A549 (cell line): ENCODE measurements around the gene RIPOR1.

Experiments used
- CTCF ChIP-seq: fragments of >200 bp; sonication (Bioruptor Twin); formaldehyde crosslinking; IDR thresholded peaks from 3 replicates; pipeline ENCODE4 v1.5.1; 2016
- HOXA7 ChIP-seq: fragments of 250-450 bp; sonication (Bioruptor Pico); IDR thresholded peaks from 2 replicates; pipeline ENCODE4 v1.5.0; 2020; ENCODE audit warnings: mild to moderate bottlenecking, moderate library complexity
- MAX ChIP-seq: IDR thresholded peaks from 2 replicates; pipeline ENCODE4 v1.6.1; 2012
- POLR2A ChIP-seq: IDR thresholded peaks from 2 replicates; pipeline ENCODE4 v1.6.1; 2012; ENCODE audit warnings: mild to moderate bottlenecking, low read length

- TF ChIP-seq CTCF (peak; percentile 93), MAX (no peak), HOXA7 (CRISPR knock-in tag) (no peak), POLR2A (no peak)
These were observed 18.3 kb downstream of the RIPOR1 start for GRCh38 chr16:67546761-67547422.
